IPS-NIHi11 (cell line): Measurements from ENCODE around the gene ATP1A1.
A peak's percentile ranks its signal among the peaks of the same experiment; 100 is the strongest.

Source experiments
- DNase-seq: peaks from one replicate; pipeline ENCODE4 v3.0.0; 2012; ENCODE audit warnings: mixed read lengths, low spot score

Gene ATP1A1

DNA sequence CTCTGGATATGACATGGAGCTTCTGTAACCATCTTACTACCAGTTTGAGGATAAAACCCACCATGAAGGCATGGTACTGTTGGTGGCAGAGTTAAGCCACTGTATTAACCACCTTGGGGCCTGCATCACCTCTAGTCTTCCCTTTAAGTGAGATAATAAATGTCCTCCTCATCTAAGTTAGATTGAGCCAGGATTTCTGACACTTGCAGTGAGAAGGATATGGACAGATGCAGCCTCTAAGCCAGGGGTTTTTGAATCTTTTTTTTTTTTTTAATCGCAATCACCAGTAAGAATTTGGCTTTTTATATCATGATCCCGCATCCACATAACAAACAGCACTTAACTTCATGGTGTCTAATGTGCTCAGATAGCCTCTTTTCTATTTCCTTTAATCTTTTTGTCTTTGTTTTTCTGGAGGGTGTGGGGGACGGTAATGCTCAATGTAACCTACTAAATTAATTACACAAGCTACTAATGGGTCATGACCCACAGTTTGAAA lies 42.2 kb downstream of the ATP1A1 start:
- no peak for DNase-seq

DNA sequence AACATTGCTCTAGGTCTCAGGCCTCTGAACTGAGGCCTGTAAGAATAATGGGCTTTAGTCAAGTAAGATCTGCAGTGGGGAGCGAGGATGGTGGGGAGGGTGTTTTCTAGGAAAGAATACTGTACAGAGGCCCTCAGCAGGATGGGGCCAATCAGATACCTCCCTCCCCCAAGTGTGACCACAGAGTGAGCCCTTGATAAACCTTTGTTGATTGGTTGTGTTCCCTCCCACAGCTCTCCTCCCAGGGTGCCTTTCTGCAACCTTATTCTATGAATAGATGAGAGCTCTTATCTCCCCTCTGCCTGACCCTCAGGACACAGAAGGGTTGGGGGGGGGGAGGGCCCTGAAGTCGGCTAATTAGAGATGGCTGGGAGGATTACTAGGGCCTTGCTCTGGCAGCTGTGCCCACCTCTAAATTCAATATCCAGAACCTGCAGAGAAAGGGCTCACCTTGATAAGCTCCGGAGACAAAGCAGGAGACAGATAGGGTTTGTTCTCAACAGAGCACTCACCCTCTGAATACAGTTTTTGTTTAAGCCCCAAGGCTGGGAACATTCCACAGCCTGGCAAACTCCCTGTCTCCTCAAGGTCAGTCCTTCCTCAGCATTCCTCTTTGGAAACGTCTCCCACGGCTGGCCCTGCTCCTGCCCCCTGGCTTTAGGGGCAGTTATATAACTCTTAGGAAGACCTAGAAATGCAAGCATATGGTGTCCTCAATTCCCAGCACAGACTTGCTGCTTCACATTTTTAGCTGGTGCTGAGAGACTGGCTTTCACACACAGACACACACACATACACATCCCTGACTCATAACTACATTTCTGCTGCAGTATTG lies 42.9 kb downstream of the ATP1A1 start:
- no peak for DNase-seq

DNA sequence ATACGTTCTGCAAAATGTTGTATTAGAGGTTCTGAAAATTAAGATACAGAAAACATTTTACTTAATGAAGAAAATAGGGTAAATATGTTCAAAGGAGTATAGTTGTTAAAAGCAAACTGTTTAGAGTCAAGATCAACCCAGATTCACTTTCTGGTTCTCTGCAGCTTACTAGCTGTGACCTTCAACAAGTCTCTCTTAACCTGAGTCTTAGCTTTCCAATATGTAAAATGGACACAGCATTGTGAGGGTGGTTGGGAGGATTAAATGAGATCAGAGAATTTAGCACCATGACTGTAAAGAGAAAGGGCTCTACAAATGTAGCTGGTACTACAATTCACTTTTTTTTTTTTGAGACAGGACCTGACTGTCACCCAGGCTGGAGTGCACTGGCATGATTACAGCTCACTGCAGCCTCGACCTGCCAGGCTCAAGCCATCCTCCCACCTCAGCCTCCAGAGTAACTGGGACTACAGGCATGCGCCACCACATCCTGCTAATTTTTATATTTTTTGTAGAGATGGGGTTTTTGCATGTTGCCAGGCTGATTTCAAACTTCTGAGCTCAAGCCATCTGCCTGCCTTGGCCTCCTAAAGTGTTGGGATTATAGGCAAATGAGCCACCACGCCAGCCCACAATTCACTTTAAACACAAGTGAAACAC lies 43.9 kb downstream of the ATP1A1 start:
- no peak for DNase-seq

DNA sequence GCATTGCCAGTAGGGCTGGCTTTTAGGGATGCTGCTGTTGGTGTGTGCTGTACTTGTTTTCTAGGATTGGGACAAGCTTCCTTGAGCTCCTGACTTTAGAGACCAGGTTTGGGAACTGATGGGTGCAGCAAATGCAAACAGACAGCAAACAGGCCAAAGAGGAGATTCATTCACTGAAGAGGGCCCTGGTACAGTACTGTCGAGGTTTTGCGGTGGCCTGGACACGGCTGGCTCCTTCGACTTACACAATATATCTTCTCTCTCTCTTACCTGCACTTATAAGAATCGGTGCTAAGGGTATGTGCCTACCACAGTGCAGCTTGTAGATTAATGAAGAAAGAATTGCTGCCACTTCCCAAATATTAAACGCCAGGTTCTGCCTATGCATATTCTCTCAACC lies 44.6 kb downstream of the ATP1A1 start:
- DNase-seq = no peak

DNA sequence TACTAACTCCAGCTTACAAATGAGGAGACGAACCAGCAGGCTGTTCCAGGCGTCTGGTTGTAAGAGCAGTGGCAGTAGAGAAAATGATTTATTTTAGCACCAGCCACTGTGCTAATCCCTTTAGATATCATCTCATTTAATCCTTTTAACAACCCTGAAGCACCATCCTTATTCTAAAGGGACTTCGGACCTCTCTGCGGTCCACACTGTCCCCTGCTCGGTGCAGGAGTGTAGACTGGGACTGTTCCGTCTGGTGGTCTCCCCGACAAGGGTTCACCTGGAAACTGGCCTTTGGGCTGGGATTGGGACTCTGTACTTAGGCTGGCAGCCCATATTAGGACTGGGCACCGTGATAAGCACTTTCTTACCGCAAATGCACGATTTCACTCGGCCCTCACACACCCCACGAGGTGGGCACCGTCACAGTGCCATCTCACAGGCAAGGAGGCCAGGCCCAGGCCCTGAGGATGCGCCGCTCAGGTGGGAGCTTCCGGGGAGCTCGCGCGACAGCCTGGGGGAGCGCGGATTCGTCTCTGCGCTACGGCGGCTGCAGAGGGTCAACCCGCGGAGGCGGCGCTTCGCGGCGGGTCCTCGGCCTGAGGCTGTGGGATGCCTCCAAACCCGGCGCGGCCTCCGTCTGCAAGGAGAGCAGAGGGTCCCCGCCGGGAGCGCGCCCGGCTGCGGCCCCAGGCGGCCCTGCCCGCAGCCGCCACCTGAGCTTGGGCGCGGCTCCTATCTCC lies 45.2 kb downstream of the ATP1A1 start:
- DNase-seq = peak; percentile 87

DNA sequence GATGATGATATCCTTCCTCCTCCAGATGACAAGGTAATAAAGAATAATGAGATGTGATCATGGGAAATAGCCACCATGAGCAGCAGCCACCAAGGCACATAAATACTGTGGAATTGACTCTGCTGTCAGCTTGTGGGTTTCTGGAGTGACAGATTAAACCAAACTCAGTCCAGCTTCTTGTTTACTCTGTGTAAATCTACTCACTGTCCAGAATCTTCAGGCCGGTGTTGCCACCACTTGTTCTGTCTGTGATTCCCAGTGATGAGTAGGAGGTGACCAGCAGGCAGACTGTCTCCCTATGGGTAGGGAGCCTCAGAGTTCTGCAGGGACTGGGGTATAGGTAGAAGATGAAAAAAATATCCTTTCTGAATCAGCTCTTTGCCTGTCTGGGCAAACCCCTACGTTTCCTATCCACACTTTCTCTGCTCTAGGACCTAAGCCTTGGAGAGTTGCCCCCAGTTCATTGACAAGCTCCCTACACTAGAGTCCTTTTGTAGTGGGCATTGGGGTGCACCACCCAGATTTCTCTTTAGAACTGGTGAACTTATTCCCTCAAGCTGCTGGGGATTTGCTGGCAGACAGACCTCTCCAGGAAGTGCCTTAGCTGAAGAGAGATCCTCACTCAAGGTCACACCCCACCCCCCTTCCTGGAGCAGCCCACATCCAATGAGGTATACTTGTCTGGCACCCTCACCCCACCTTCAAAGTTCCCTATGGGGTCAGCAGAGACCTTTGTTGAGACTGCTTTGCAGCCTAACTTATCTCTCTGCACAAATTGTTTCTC lies 47.6 kb downstream of the ATP1A1 start:
- DNase-seq = no peak

DNA sequence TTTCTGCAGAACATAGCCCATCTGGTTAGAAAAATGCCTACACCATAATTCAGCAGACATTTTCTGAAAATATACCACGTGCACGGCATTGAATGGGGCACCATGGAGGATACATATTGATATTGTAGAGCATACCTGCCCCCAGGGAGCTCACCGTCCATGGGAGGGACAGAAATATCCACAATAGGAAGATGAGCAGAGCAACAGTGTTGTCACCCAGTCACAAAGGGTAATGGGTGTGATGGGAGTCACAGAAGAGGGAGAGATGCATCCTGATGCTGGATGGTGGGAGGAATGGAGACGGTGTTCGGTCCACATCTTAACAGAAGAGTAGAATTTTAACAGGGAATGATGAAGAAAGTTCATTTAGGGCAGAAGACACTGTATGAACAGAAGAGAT lies 51.4 kb downstream of the ATP1A1 start:
- no peak for DNase-seq

DNA sequence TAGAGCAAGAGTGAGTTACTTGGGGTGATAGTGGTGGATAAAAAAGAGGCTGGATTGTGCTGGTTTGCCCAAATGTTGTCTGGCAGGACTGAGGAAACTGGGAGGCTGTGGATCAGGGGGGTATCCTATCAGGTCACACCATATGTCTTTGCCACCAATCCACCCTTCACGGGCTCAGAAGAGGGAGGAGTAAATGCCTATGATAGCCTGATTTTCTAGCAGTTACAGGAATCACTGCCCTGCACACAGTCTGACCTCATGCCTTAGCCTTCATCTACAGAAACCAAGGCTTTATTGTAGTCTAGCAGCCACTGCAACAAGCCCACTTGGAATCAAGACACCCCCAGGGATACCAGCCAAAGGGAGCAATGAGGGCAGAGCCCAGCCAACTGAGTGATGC lies 51.8 kb downstream of the ATP1A1 start:
- DNase-seq = no peak

DNA sequence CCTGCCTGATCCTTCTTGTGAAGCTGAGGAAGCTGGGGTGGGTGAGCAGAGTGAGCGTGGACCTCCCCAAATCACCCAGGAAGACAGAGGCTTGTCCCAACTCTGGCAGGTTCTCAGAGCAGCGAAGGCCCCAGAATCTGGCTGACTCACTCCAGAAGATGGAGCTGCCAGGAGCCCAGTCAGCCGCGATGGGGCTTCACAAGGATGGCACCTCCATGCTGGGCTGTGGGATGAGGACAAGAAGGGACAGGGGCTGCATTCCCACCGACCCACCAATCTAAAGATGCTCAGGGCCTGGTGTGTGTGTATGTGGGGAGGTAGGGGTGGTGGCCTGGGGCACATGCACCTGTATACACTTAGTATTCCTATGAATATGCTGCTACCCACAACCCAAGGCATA lies 52.9 kb downstream of the ATP1A1 start:
- DNase-seq = no peak

DNA sequence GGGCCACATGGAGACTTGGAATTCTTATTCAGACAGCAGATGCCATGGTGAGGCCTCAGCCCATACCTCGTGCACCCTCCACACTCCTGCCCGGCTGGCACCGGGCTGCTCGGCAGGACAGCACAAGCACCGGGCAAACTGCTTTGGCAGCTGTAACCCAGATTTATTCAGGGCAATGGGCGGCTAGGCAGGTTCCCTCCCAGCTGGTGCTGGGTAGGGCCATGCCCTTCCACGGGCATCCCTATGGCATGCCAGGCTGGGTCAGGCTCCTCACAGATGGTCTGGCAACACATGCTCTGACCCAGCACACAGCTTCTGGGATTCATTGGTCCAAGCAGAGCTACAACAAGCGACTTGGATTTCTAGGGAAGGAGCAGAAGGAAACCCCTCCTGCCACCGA lies 53.4 kb downstream of the ATP1A1 start:
- DNase-seq = no peak

DNA sequence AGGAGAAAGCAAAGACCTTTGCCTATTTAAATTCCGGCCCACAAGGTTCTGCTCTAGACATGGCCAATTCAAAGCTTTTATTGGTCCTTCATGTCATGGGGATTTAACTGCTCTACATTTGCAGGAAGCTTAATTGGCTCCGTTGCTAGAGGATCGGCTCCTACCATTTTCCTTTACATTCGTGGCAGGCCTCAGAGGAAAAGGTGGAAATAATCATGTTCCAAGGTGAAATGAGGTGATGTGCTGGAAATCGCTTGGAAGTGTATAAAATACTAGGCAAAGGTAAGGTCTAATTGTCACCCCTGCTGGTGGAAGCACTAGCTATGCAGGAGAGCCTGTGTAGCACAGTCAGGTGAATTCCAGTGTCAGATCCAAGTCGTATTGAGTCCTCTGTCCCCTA lies 55.5 kb downstream of the ATP1A1 start:
- no peak for DNase-seq

DNA sequence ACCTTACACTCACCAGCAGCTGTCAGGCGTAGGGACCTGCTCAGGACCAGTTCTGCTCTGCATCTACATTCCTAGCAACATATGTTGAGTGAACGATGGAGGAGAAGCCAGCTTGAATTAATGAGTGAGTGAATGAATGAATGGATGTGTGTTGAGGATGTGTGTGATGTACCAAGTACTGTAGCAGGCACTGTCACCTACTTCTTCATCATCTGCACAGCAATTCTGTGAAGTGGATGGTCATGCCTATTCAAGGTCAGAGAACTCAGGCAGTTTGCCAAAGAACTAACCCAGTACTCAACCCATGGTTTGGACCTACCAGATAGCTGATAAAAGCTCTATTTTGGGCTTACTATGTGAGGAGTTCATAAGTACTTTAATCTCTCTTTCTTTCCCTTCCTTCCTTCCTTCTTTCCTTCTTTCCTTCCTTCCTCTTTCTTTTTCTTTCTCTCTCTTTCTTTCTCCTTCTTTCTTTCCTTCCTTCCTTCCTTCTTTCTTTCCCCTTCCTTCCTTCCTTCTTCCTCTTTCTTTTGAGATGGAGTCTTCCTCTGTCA lies 56.9 kb downstream of the ATP1A1 start:
- DNase-seq = no peak

DNA sequence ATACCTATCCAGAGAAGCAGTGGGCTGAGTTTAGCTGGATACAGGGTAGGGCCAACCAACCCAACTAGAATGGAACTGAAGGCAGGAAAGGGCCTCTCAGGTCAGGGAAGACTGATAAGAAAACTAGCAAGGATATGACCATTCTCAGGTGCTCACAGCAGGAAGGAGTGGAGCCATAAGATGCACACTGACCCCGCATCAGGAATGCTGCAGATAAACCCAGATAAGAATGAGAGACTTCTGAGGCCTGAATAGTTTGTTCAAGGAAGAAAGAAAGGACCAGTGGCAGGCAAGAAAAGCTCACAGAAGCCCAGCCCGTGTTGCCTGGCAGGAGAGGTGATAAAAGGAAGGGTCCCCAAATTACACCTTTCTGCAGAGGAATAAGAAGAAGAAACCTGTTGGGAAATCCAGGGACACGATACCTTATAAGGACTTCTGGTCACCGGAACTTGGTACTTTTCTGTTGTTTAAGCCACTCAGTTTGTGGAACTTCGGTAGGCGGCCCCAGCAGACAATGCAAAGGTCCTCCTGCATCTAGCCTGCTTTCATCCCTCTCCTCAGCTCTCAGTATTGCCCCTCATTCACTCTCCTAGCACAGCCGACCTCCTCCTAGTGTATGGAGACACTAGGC lies 58.9 kb downstream of the ATP1A1 start:
- DNase-seq = no peak

DNA sequence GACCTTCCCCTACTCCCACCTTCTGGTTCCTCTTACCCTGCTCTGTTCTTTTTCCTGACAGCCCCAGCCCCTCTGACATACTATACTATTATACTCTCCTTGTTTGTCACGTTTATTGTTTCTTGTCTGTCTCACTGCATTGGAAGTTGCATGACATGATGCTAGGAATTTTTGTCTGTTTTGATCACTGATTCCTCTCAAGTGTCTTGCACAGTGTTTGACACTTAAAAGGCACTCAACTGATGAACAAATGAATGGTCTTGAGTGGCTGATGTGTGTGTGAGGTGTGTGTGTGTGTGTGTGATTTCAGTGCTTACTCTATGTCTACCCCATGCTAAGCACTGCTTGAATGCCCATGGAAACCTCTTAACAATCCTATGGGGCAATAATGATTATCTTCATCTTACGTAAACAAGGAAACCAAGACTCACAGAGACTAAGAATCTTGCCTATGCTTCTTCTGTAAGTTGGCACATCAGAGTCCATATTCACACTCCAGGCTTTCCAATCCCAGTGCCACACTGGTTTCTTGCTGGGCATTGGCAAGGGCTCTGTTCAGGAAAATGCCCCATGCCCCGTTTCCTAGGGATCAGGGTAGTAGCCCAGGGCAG lies 59.7 kb downstream of the ATP1A1 start:
- DNase-seq = no peak

DNA sequence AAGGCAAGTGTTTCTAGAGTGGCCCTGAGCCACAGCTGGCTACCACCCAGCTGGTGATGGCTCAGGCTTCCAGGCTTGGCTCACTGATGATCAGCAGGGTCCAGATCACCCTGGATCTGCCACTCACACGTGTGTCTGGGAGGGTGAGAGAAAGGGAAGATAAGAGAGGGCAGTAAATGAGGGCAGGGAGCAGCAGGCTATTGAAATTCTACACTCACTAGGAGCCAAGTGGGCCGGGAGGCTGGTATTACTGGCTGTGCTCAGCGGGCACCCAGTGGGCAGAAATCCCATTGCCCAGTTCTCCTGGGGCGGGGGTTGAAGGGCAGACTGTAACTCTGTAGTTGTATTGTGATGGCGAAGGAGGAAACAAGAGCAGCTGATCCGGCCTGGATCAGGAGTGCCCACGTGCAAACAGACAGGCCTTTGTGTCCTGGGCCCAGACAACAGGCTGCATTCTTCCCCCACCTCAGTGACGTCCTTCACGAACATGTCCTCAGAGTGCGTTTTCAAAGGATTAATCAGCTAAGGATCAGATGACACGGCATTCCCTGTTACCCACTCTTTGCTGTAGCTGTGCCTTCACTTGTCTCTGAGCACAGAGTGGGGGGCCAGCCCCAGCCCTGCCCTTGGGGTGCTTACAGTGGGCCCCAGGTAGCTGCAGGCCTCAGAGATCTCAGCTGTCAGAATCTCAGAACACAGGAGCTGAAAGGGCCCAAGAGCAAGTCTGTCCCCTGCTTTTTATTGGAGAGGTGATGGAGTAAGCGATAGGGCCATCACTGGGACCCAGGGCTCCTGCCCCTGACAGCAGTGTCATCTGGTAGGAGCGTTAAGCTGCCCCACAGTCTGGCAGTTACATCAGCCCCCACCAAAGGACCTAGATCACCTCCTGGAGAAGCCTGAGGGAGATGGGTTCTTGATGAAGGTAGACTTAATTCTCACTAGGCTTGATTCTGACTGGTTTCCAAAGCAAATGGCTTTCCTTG lies 60.5 kb downstream of the ATP1A1 start:
- peak; percentile 23 for DNase-seq

DNA sequence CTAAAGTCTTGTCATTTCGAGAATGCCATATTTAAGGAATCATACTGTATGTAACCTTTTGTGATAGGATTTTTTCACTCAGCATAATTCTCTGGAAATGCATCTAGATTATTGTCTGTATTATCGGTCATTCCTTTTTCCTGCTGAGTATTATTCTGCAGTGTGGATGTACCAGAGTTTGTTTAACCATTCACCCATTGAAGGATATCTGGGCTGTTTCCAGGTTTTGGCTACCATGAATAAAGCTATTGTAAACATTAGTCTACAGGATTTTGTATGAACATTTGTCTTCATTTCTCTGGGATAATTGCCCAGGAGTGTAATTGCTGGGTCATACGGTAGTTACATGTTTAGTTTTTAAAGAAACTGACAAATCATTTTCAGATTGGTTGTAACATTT lies 61.8 kb downstream of the ATP1A1 start:
- DNase-seq = no peak

DNA sequence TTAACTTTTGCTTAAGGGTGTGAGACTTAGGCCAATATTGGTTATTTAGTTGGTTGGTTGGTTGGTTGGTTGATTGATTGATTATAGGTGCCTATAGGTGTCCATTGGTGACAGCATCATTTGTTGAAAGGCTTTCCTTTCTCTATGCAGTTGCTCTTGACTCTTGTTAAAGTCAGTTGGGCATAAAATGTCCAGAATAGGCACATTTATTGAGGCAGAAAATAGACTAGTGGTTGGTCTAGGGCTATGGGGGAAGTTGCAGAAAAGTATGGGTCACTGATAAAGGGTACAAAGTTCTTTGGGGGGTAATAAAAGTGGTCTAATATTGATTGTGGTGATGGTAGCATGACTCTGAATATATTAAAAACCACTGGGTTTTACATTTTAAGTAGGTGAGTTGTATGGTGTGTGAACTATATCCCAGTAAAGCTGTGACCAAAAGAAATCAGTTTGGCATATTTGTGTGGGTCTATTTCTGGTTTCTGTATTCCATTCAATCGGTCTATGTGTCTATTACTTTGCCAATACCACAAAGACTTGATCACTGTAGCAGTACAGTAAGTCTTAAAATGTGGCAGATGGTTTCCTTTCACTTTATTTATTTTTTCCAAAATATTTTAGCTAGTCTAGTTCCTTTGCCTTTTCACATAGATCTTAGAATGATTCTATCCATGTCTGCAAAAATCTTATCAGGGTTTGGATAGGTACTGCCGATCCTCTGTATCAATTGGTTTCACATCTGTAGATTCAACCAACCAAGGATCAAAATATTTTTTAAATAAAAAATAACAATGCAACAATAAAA lies 63.0 kb downstream of the ATP1A1 start:
- DNase-seq = no peak

DNA sequence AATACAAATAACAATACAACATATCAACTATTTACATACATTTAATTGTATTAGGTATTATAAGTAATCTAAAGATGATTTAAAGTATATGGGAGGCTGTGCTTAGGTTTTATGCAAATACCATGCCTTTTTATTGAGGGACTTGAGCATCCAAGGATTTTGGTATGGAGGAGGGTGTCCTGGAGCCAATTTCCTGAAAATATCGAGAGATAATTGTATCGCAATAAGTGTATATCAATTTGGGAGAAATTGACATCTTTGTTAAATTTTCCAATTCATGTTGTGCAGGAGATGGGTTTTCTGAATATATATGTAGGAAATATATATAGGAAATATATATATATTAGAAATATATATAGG lies 63.5 kb downstream of the ATP1A1 start:
- no peak for DNase-seq

DNA sequence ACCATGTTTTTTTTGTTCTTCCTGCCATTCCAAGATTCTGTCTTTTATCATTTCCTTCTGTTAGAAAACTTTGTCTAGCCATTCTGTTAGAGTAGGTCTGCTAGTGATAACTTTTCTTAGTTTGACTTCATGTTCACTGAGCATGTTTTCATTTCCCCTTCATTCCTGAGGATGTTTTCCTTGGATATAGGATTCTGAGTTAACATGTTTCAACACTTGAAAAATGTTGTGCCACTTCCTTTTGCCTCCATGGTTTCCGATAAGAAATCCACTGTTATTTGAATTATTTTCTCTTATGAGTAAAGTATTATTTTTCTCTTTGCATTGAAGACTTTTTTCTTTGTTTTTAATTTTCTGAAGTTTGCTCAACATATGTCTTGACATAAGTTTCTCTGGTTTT lies 66.7 kb downstream of the ATP1A1 start:
- no peak for DNase-seq
